ENCODE measurements around the gene TMEM9B.

TMEM9B gene

GRCh38 chr11:8930456-8931175 is 33.6 kb downstream of the TMEM9B start:
- TF ChIP-seq CTCF (conservative IDR thresholded peaks at IDR 0.05; ENCODE audit: control insufficient read depth, insufficient read depth, low read depth, low read length), result no peak
- no peak for DNase-seq (ENCODE audit: low read depth)
- no peak overlapping the region for H3K4me3 ChIP-seq (ENCODE audit: control insufficient read depth, low read depth, low read length)

GRCh38 chr11:8928981-8929615 is 35.1 kb downstream of the TMEM9B start:
- no peak for TF ChIP-seq CTCF (conservative IDR thresholded peaks at IDR 0.05; ENCODE audit: control insufficient read depth, insufficient read depth, low read depth, low read length)
- no peak overlapping the region for H3K4me3 ChIP-seq (ENCODE audit: control insufficient read depth, low read depth, low read length)
- peak; percentile 24 for DNase-seq (ENCODE audit: low read depth)

- no peak for DNase-seq (ENCODE audit: low read depth)
- TF ChIP-seq CTCF (conservative IDR thresholded peaks at IDR 0.05; ENCODE audit: control insufficient read depth, insufficient read depth, low read depth, low read length), result no peak
- H3K4me3 ChIP-seq (ENCODE audit: control insufficient read depth, low read depth, low read length), result no peak overlapping the region
These were observed 36.0 kb downstream of the TMEM9B start for GRCh38 chr11:8928205-8928604.

- DNase-seq (ENCODE audit: low read depth), result no peak
- no peak for TF ChIP-seq CTCF (conservative IDR thresholded peaks at IDR 0.05; ENCODE audit: control insufficient read depth, insufficient read depth, low read depth, low read length)
- no peak overlapping the region for H3K4me3 ChIP-seq (ENCODE audit: control insufficient read depth, low read depth, low read length)
These were observed 37.0 kb downstream of the TMEM9B start for GRCh38 chr11:8927233-8927632.

GRCh38 chr11:8926236-8926635 is 38.0 kb downstream of the TMEM9B start:
- no peak for DNase-seq (ENCODE audit: low read depth)
- H3K4me3 ChIP-seq (ENCODE audit: control insufficient read depth, low read depth, low read length), result no peak overlapping the region
- no peak for TF ChIP-seq CTCF (conservative IDR thresholded peaks at IDR 0.05; ENCODE audit: control insufficient read depth, insufficient read depth, low read depth, low read length)

GRCh38 chr11:8925711-8926110 is 38.5 kb downstream of the TMEM9B start:
- no peak overlapping the region for H3K4me3 ChIP-seq (ENCODE audit: control insufficient read depth, low read depth, low read length)
- no peak for DNase-seq (ENCODE audit: low read depth)
- no peak for TF ChIP-seq CTCF (conservative IDR thresholded peaks at IDR 0.05; ENCODE audit: control insufficient read depth, insufficient read depth, low read depth, low read length)
